ENCODE data around the gene KIRREL2. TPM values are rescaled to one million over a fixed set of nuclear protein-coding genes. Genes with fewer than 3 reads are reported as not detected.
"Not testable (repeated sequence)": the region's sequence is repeated elsewhere in the genome, so short reads cannot be mapped to it uniquely, and the experiment has no call there.

KIRREL2 gene
- total and polyA plus RNA-seq, 9 of the 15 experiments (the other 6 are each of a cell fraction or from before 2014, with no cell fraction given), result 0.01 to 0.12 (median 0.09) TPM; not detected in 4

GRCh38 chr19:35890113-35890650 is 33.5 kb downstream of the KIRREL2 start:
- CTCF ChIA-PET (ENCODE audit: low intra/inter-chr PET ratio), result no interaction called here
- no peak overlapping the region for H3K4me3 ChIP-seq
- no peaks in the 10 kb centered on the region for H3K27me3 ChIP-seq (ENCODE audit: control insufficient read depth in 2 of 2, insufficient read depth in 2 of 2, low read length in 2 of 2)
- no peaks in the 10 kb centered on the region for H3K79me2 ChIP-seq (ENCODE audit: control insufficient read depth, insufficient read depth, low read length)
- POLR2A ChIA-PET, result interaction anchor here (1.4 kb wide), 1 partner anchor 22 kb away, joined by 6 read pairs; no protein-coding TSS in a partner anchor
- H3K36me3 ChIP-seq (ENCODE audit: control insufficient read depth, insufficient read depth, low read length), result peaks cover 39% of the 10 kb centered on the region; the same call in 2 of the 3 replicates
- BruUV-seq (replicated peaks), result no TSS peak
- WGBS (ENCODE audit: insufficient coverage, low coverage, missing lambda C conversion rate), result 92% methylated on average over 10 of the region's 13 CpGs
- no peaks in the 10 kb centered on the region for H3K9me1 ChIP-seq (ENCODE audit: control insufficient read depth, insufficient read depth, low read length)
- H3K4me1 ChIP-seq (replicated peaks in 1 of 2; ENCODE audit: control insufficient read depth in 2 of 2, insufficient read depth in 2 of 2, low read length in 2 of 2), result peaks cover 0 to 5% of the 10 kb centered on the region in 2 experiments; a peak in 1 of 5 replicates
- DNase-seq (ENCODE audit: extremely low read depth in 1 of 4, low spot score in 3 of 4) (no peak), FAIRE-seq (no peak), ATAC-seq (no peak)
- no peaks in the 10 kb centered on the region for H4K20me1 ChIP-seq (replicated peaks; ENCODE audit: control insufficient read depth, insufficient read depth, low read length)
- TF ChIP-seq JUNB (CRISPR knock-in tag; conservative IDR thresholded peaks at IDR 0.05), result no peak
- TF ChIP-seq ZNF408 (CRISPR knock-in tag; IDR thresholded peaks at IDR 0.05; ENCODE audit: low read depth), result no peak
- TF ChIP-seq RCOR1 (IDR thresholded peaks at IDR 0.05; ENCODE audit: borderline replicate concordance in 1 of 2, low read depth in 2 of 2, low read length in 2 of 2), result no peak
- TF ChIP-seq ETV6 (IDR thresholded peaks at IDR 0.05; ENCODE audit: borderline replicate concordance in 1 of 2, low read depth in 2 of 2, low read length in 1 of 2), result no peak
- no peak for TF ChIP-seq ETV6 (CRISPR knock-in tag; IDR thresholded peaks at IDR 0.05; ENCODE audit: borderline replicate concordance)
- no peak for TF ChIP-seq BRF1 (IDR thresholded peaks at IDR 0.05; ENCODE audit: borderline replicate concordance, extremely low read depth, insufficient read length)
- TF ChIP-seq ZFPM2 (CRISPR knock-in tag; IDR thresholded peaks at IDR 0.05), result no peak
- no peak for TF ChIP-seq BRF2 (IDR thresholded peaks at IDR 0.05; ENCODE audit: borderline replicate concordance, insufficient read depth, insufficient read length)
- no peak for TF ChIP-seq SMARCC2 (IDR thresholded peaks at IDR 0.05; ENCODE audit: low read depth)
- TF ChIP-seq ZBTB33 (CRISPR knock-in tag; IDR thresholded peaks at IDR 0.05), result no peak
- no peak for TF ChIP-seq E2F3 (CRISPR knock-in tag; IDR thresholded peaks at IDR 0.05)
- no peak for TF ChIP-seq PURB (CRISPR knock-in tag; IDR thresholded peaks at IDR 0.05; ENCODE audit: low read depth)
- no peak for TF ChIP-seq BRD4 (IDR thresholded peaks at IDR 0.05)
- H3K9ac ChIP-seq (ENCODE audit: insufficient read depth in 1 of 2, low read depth in 2 of 2, low read length in 2 of 2), result no peak overlapping the region; a peak in 1 of 4 replicates
- H3K27ac ChIP-seq (ENCODE audit: extremely low read depth, low read depth, low read length), result no peak overlapping the region
- in situ Hi-C loops (cut with MboI) (no loop called here), intact Hi-C loops (cut with micrococcal nuclease) (no loop called here)
- no peaks in the 10 kb centered on the region for H3K9me3 ChIP-seq (replicated peaks; ENCODE audit: control insufficient read depth, insufficient read depth, low read depth, low read length)
- H3K4me2 ChIP-seq (ENCODE audit: insufficient read depth, low read length), result no peak overlapping the region
- no peak overlapping the region for H2AFZ ChIP-seq (ENCODE audit: low read depth, low read length)

GRCh38 chr19:35891819-35892218 is 35.1 kb downstream of the KIRREL2 start:
- POLR2A ChIA-PET, result interaction anchor here (0.8 to 1.4 kb wide), 4 partner anchors 8 to 20 kb away, joined by 3 to 6 read pairs (median 4); no protein-coding TSS in a partner anchor
- peaks cover 52% of the 10 kb centered on the region; the same call in 2 of the 3 replicates for H3K36me3 ChIP-seq (ENCODE audit: control insufficient read depth, insufficient read depth, low read length)

More at GRCh38 chr19:35891819-35892218, 35.1 kb downstream of the KIRREL2 start:
- H2AFZ ChIP-seq (ENCODE audit: low read depth, low read length); H3K9ac ChIP-seq (ENCODE audit: insufficient read depth in 1 of 2, low read depth in 2 of 2, low read length in 2 of 2); H3K27me3 ChIP-seq (ENCODE audit: control insufficient read depth in 2 of 2, insufficient read depth in 2 of 2, low read length in 2 of 2); H3K9me1 ChIP-seq (ENCODE audit: control insufficient read depth, insufficient read depth, low read length); H3K9me3 ChIP-seq (replicated peaks; ENCODE audit: control insufficient read depth, insufficient read depth, low read depth, low read length); DNase-seq (ENCODE audit: extremely low read depth in 1 of 4, low spot score in 3 of 4); FAIRE-seq; H3K4me2 ChIP-seq (ENCODE audit: insufficient read depth, low read length); H3K4me3 ChIP-seq; intact Hi-C loops (cut with micrococcal nuclease); H3K4me1 ChIP-seq (replicated peaks in 1 of 2; ENCODE audit: control insufficient read depth in 2 of 2, insufficient read depth in 2 of 2, low read length in 2 of 2); H4K20me1 ChIP-seq (replicated peaks; ENCODE audit: control insufficient read depth, insufficient read depth, low read length); H3K79me2 ChIP-seq (ENCODE audit: control insufficient read depth, insufficient read depth, low read length); H3K27ac ChIP-seq (ENCODE audit: extremely low read depth, low read depth, low read length); in situ Hi-C loops (cut with MboI); CTCF ChIA-PET (ENCODE audit: low intra/inter-chr PET ratio); ATAC-seq; BruUV-seq (replicated peaks): not testable (repeated sequence)
- 90% methylated on average over 3 of the region's 3 CpGs for WGBS (ENCODE audit: insufficient coverage, low coverage, missing lambda C conversion rate)
